Glutamatergic neuron (in vitro differentiated cells): Measurements from ENCODE around the gene CSF1. TPM values are rescaled to one million over a fixed set of nuclear protein-coding genes. Genes with fewer than 3 reads are reported as not detected.

ENCODE experiments used
- DNase-seq: peaks from one replicate; pipeline ENCODE4 v3.0.0; 2022
- H3K27ac Mint-ChIP-seq: one replicate; pipeline ENCODE4 v1.8.0; 2020; ENCODE audit warnings: mild to moderate bottlenecking, mixed read lengths, inconsistent platforms; ENCODE audit not compliant: unreplicated experiment
- H3K27me3 Mint-ChIP-seq: one replicate; pipeline ENCODE4 v1.8.0; 2020; ENCODE audit warnings: mild to moderate bottlenecking, moderate library complexity, mixed read lengths, inconsistent platforms; ENCODE audit not compliant: unreplicated experiment
- H3K36me3 Mint-ChIP-seq: one replicate; pipeline ENCODE4 v1.8.0; 2020; ENCODE audit warnings: mild to moderate bottlenecking, mixed read lengths, inconsistent platforms; ENCODE audit not compliant: unreplicated experiment
- H3K4me1 Mint-ChIP-seq: one replicate; pipeline ENCODE4 v1.8.0; 2020; ENCODE audit warnings: mild to moderate bottlenecking, low read depth, mixed read lengths, inconsistent platforms; ENCODE audit not compliant: unreplicated experiment
- H3K4me3 Mint-ChIP-seq: one replicate; pipeline ENCODE4 v1.8.0; 2020; ENCODE audit warnings: mild to moderate bottlenecking, mixed read lengths, inconsistent platforms; ENCODE audit not compliant: unreplicated experiment
- H3K9me3 Mint-ChIP-seq: one replicate; pipeline ENCODE4 v1.8.0; 2020; ENCODE audit warnings: mild to moderate bottlenecking, moderate library complexity, mixed read lengths, inconsistent platforms; ENCODE audit not compliant: unreplicated experiment
- CTCF ChIP-seq: fragments of 200-600 bp; sonication (generic); IDR thresholded peaks from one replicate; pipeline ENCODE4 v1.5.0; 2021; ENCODE audit not compliant: partially characterized antibody, unreplicated experiment
- total RNA-seq: library from RNA; stranded (reverse); fragmentation: NEBNext Ultra II Directional; extraction: Animal tissue kit (Norgen Biotek cat#: 25700); gene quantifications from one replicate; pipeline ENCODE4 v1.2.1, GENCODE V29; 2021; ENCODE audit not compliant: unreplicated experiment

The CSF1 gene
- total RNA-seq, 1 donor from 2014 or later = 0.59 TPM

GRCh38 chr1:109866071-109866470, 44.6 kb upstream of the CSF1 start:
- H3K36me3 Mint-ChIP-seq = peaks cover 12% of the 10 kb centered on the region
- DNase-seq = no peak
- no peaks in the 10 kb centered on the region for H3K9me3 Mint-ChIP-seq
- no peak overlapping the region for H3K4me3 Mint-ChIP-seq
- no peak overlapping the region for H3K27ac Mint-ChIP-seq
- TF ChIP-seq CTCF = no peak
- H3K4me1 Mint-ChIP-seq = no peaks in the 10 kb centered on the region
- peaks cover 1% of the 10 kb centered on the region for H3K27me3 Mint-ChIP-seq

- H3K36me3 Mint-ChIP-seq = no peaks in the 10 kb centered on the region
- H3K4me1 Mint-ChIP-seq = no peaks in the 10 kb centered on the region
- TF ChIP-seq CTCF = no peak
- H3K27me3 Mint-ChIP-seq = no peaks in the 10 kb centered on the region
- H3K27ac Mint-ChIP-seq = no peak overlapping the region
- no peak for DNase-seq
- no peak overlapping the region for H3K4me3 Mint-ChIP-seq
- no peaks in the 10 kb centered on the region for H3K9me3 Mint-ChIP-seq
Observed at GRCh38 chr1:109873278-109874175, 37.1 kb upstream of the CSF1 start.

- H3K27me3 Mint-ChIP-seq = no peaks in the 10 kb centered on the region
- H3K36me3 Mint-ChIP-seq = no peaks in the 10 kb centered on the region
- no peaks in the 10 kb centered on the region for H3K9me3 Mint-ChIP-seq
- no peak for TF ChIP-seq CTCF
- no peak overlapping the region for H3K27ac Mint-ChIP-seq
- H3K4me3 Mint-ChIP-seq = no peak overlapping the region
- H3K4me1 Mint-ChIP-seq = no peaks in the 10 kb centered on the region
- DNase-seq = no peak
Observed at GRCh38 chr1:109874445-109874844, 36.2 kb upstream of the CSF1 start.

GRCh38 chr1:109875874-109876273, 34.8 kb upstream of the CSF1 start:
- no peak overlapping the region for H3K27ac Mint-ChIP-seq
- no peaks in the 10 kb centered on the region for H3K4me1 Mint-ChIP-seq
- no peak for DNase-seq
- no peak overlapping the region for H3K4me3 Mint-ChIP-seq
- no peaks in the 10 kb centered on the region for H3K27me3 Mint-ChIP-seq
- H3K36me3 Mint-ChIP-seq = no peaks in the 10 kb centered on the region
- no peaks in the 10 kb centered on the region for H3K9me3 Mint-ChIP-seq
- no peak for TF ChIP-seq CTCF

GRCh38 chr1:109876617-109877316, 33.9 kb upstream of the CSF1 start:
- H3K36me3 Mint-ChIP-seq = no peaks in the 10 kb centered on the region
- no peak overlapping the region for H3K27ac Mint-ChIP-seq
- no peaks in the 10 kb centered on the region for H3K9me3 Mint-ChIP-seq
- no peaks in the 10 kb centered on the region for H3K27me3 Mint-ChIP-seq
- TF ChIP-seq CTCF = no peak
- H3K4me1 Mint-ChIP-seq = no peaks in the 10 kb centered on the region
- DNase-seq = no peak
- no peak overlapping the region for H3K4me3 Mint-ChIP-seq
